ENCODE results near the gene RAB8B.

Gene RAB8B

GRCh38 chr15:63210151-63211091 is 21.0 kb downstream of the RAB8B start:
- no peak for DNase-seq

- DNase-seq = no peak
Measured at GRCh38 chr15:63211092-63211490, 21.7 kb downstream of the RAB8B start.

- DNase-seq = no peak
Measured at GRCh38 chr15:63211549-63211948, 22.1 kb downstream of the RAB8B start.

- peak; percentile 90 for DNase-seq
Measured at GRCh38 chr15:63212050-63213004, 22.9 kb downstream of the RAB8B start.

- DNase-seq = peak; percentile 55
Measured at GRCh38 chr15:63218100-63218808, 28.8 kb downstream of the RAB8B start.

GRCh38 chr15:63219196-63219710 is 29.8 kb downstream of the RAB8B start:
- DNase-seq = no peak

GRCh38 chr15:63221346-63221745 is 31.9 kb downstream of the RAB8B start:
- peak; percentile 56 for DNase-seq

- DNase-seq = no peak
Measured at GRCh38 chr15:63223463-63223862, 34.1 kb downstream of the RAB8B start.

- DNase-seq = no peak
Measured at GRCh38 chr15:63225381-63225780, 36.0 kb downstream of the RAB8B start.

GRCh38 chr15:63226155-63226883 is 36.9 kb downstream of the RAB8B start:
- DNase-seq = no peak

GRCh38 chr15:63226966-63227401 is 37.6 kb downstream of the RAB8B start:
- DNase-seq = no peak

- no peak for DNase-seq
Measured at GRCh38 chr15:63227689-63228088, 38.3 kb downstream of the RAB8B start.

GRCh38 chr15:63231206-63231605 is 41.8 kb downstream of the RAB8B start:
- DNase-seq = no peak

- DNase-seq = peak; percentile 54
Measured at GRCh38 chr15:63231706-63232105, 42.3 kb downstream of the RAB8B start.

- peak; percentile 56 for DNase-seq
Measured at GRCh38 chr15:63232405-63232804, 43.0 kb downstream of the RAB8B start.

- no peak for DNase-seq
Measured at GRCh38 chr15:63232943-63233342, 43.5 kb downstream of the RAB8B start.

GRCh38 chr15:63233667-63234423 is 44.4 kb downstream of the RAB8B start:
- peak; percentile 70 for DNase-seq

- peak; percentile 64 for DNase-seq
Measured at GRCh38 chr15:63234451-63234870, 45.1 kb downstream of the RAB8B start.

GRCh38 chr15:63236272-63236671 is 46.9 kb downstream of the RAB8B start:
- peak; percentile 28 for DNase-seq

- DNase-seq = peak; percentile 55
Measured at GRCh38 chr15:63237086-63237485, 47.7 kb downstream of the RAB8B start.

- DNase-seq = no peak
Measured at GRCh38 chr15:63238171-63238570, 48.8 kb downstream of the RAB8B start.
